HEK293 (cell line): ENCODE data around the gene RAB3GAP2.

Source experiments
- CTCF ChIA-PET: fragments of 350-600 bp; formaldehyde crosslinking; extraction: SDS; loops from one replicate; lab custom pipeline; 2021; ENCODE audit warnings: antibody characterized with exemption; lab: Yijun Ruan, JAX
- POLR2A ChIA-PET: fragments of 300-600 bp; formaldehyde crosslinking; extraction: SDS; loops from one replicate; lab custom pipeline; 2020; ENCODE audit warnings: antibody characterized with exemption, inconsistent platforms; lab: Yijun Ruan, JAX
- H3K27ac ChIP-seq: fragments of 200-500 bp; sonication (Bioruptor generic); 2 replicates; pipeline ENCODE4 v1.5.1; 2014; ENCODE audit warnings: low read depth, low read length, control low read depth, inconsistent platforms; ENCODE audit errors: extremely low read depth
- H3K36me3 ChIP-seq, 2 experiments: fragments of 200-500 bp in 1 of 2; sonication (Bioruptor generic) in 1 of 2; 1 replicate in 1 of 2; 2 replicates in 1 of 2; pipeline ENCODE4 v1.5.1; 2014 to 2017; ENCODE audit warnings: inconsistent platforms in 2 of 2, low read length in 2 of 2; ENCODE audit not compliant: control insufficient read depth in 2 of 2, insufficient read depth in 1 of 2
- H3K4me1 ChIP-seq: fragments of 200-500 bp; sonication (Bioruptor generic); 2 replicates; pipeline ENCODE4 v1.5.1; 2014; ENCODE audit warnings: mild to moderate bottlenecking, low read length, inconsistent platforms; ENCODE audit not compliant: control insufficient read depth, insufficient read depth
- H3K4me3 ChIP-seq: 2 replicates; pipeline ENCODE4 v1.5.1; 2011; ENCODE audit warnings: low read depth, mild to moderate bottlenecking, control low read depth, low read length, moderate library complexity
- H3K9me3 ChIP-seq: fragments of 200-500 bp; sonication (Bioruptor generic); 2 replicates; pipeline ENCODE4 v1.5.1; 2014; ENCODE audit warnings: low read depth, low read length, inconsistent platforms; ENCODE audit not compliant: control insufficient read depth, insufficient read depth
- GLIS1 ChIP-seq: fragments of 450-650 bp; formaldehyde crosslinking; IDR thresholded peaks from 2 replicates; pipeline ENCODE4 v1.5.1; 2016; ENCODE audit warnings: missing biosample characterization, missing genetic modification characterization
- HOXA7 ChIP-seq: sonication (generic); formaldehyde crosslinking; IDR thresholded peaks from 2 replicates; pipeline ENCODE4 v1.8.1; 2022; ENCODE audit warnings: missing genetic modification reagents, borderline replicate concordance
- KLF8 ChIP-seq: fragments of 450-650 bp; formaldehyde crosslinking; IDR thresholded peaks from 2 replicates; pipeline ENCODE4 v1.5.1; 2016; ENCODE audit warnings: missing biosample characterization, missing genetic modification characterization
- SCRT2 ChIP-seq: fragments of 450-650 bp; formaldehyde crosslinking; IDR thresholded peaks from 2 replicates; pipeline ENCODE4 v1.5.1; 2016; ENCODE audit warnings: missing biosample characterization, missing genetic modification characterization
- WT1 ChIP-seq: fragments of 450-650 bp; formaldehyde crosslinking; IDR thresholded peaks from 2 replicates; pipeline ENCODE4 v1.5.1; 2016; ENCODE audit warnings: missing biosample characterization, missing genetic modification characterization
- YY2 ChIP-seq: fragments of 450-650 bp; formaldehyde crosslinking; IDR thresholded peaks from 2 replicates; pipeline ENCODE4 v1.5.1; 2016; ENCODE audit warnings: missing biosample characterization, missing genetic modification characterization
- ZBTB48 ChIP-seq: fragments of 450-650 bp; formaldehyde crosslinking; IDR thresholded peaks from 2 replicates; pipeline ENCODE4 v1.5.1; 2016; ENCODE audit warnings: missing biosample characterization, missing genetic modification characterization
- ZFP37 ChIP-seq: fragments of 450-650 bp; formaldehyde crosslinking; IDR thresholded peaks from 2 replicates; pipeline ENCODE4 v1.5.1; 2016; ENCODE audit warnings: missing biosample characterization, missing genetic modification characterization
- ZNF157 ChIP-seq: fragments of 450-650 bp; formaldehyde crosslinking; IDR thresholded peaks from 2 replicates; pipeline ENCODE4 v1.5.1; 2016; ENCODE audit warnings: missing biosample characterization, missing genetic modification characterization
- ZNF324 ChIP-seq: fragments of 450-650 bp; formaldehyde crosslinking; IDR thresholded peaks from 2 replicates; pipeline ENCODE4 v1.5.1; 2016; ENCODE audit warnings: missing biosample characterization, missing genetic modification characterization
- ZNF394 ChIP-seq: fragments of 450-650 bp; formaldehyde crosslinking; IDR thresholded peaks from 2 replicates; pipeline ENCODE4 v1.5.1; 2016; ENCODE audit warnings: missing biosample characterization, missing genetic modification characterization, mild to moderate bottlenecking, moderate library complexity, borderline replicate concordance
- ZNF426 ChIP-seq: fragments of 450-650 bp; formaldehyde crosslinking; IDR thresholded peaks from 2 replicates; pipeline ENCODE4 v1.5.1; 2017; ENCODE audit warnings: missing biosample characterization, missing genetic modification characterization, mild to moderate bottlenecking, inconsistent platforms, moderate library complexity
- ZNF433 ChIP-seq: fragments of 450-650 bp; formaldehyde crosslinking; IDR thresholded peaks from 2 replicates; pipeline ENCODE4 v1.5.1; 2016; ENCODE audit warnings: missing biosample characterization, missing genetic modification characterization, low read depth
- ZNF544 ChIP-seq: fragments of 450-650 bp; formaldehyde crosslinking; IDR thresholded peaks from 2 replicates; pipeline ENCODE4 v1.5.0; 2017; ENCODE audit warnings: missing biosample characterization, missing genetic modification characterization
- ZNF548 ChIP-seq: fragments of 450-650 bp; formaldehyde crosslinking; IDR thresholded peaks from 2 replicates; pipeline ENCODE4 v1.5.1; 2016; ENCODE audit warnings: missing biosample characterization, missing genetic modification characterization
- ZNF610 ChIP-seq: fragments of 450-650 bp; formaldehyde crosslinking; IDR thresholded peaks from 2 replicates; pipeline ENCODE4 v1.5.1; 2016; ENCODE audit warnings: missing biosample characterization, missing genetic modification characterization, borderline replicate concordance
- ZSCAN23 ChIP-seq: fragments of 450-650 bp; formaldehyde crosslinking; IDR thresholded peaks from 2 replicates; pipeline ENCODE4 v1.5.1; 2016; ENCODE audit warnings: missing biosample characterization, missing genetic modification characterization
- TF ChIP-seq, protein P1 (sequence below): fragments of 450-650 bp; formaldehyde crosslinking; IDR thresholded peaks from 2 replicates; pipeline ENCODE4 v1.5.1; 2017; ENCODE audit warnings: missing biosample characterization, missing genetic modification characterization
- TF ChIP-seq, protein P2 (sequence below): fragments of 450-650 bp; IDR thresholded peaks from 2 replicates; pipeline ENCODE4 v1.5.1; 2018; ENCODE audit warnings: missing biosample characterization, missing genetic modification characterization
- TF ChIP-seq, protein P3 (sequence below): fragments of 450-650 bp; formaldehyde crosslinking; IDR thresholded peaks from 2 replicates; pipeline ENCODE4 v1.5.1; 2017; ENCODE audit warnings: missing biosample characterization, missing genetic modification characterization
- TF ChIP-seq, protein P4 (sequence below): fragments of 450-650 bp; formaldehyde crosslinking; optimal IDR thresholded peaks from 2 replicates; pipeline ENCODE3; 2016; ENCODE audit warnings: missing biosample characterization, mild to moderate bottlenecking, missing genetic modification characterization
- TF ChIP-seq, protein P5 (sequence below): fragments of 450-650 bp; formaldehyde crosslinking; IDR thresholded peaks from 2 replicates; pipeline ENCODE4 v1.5.1; 2016; ENCODE audit warnings: missing biosample characterization, missing genetic modification characterization
- TF ChIP-seq, protein P6 (sequence below): fragments of 450-650 bp; IDR thresholded peaks from 2 replicates; pipeline ENCODE4 v1.5.1; 2018; ENCODE audit warnings: missing biosample characterization, mild to moderate bottlenecking, missing genetic modification characterization
- TF ChIP-seq, protein P7 (sequence below): fragments of 450-650 bp; formaldehyde crosslinking; IDR thresholded peaks from 2 replicates; pipeline ENCODE4 v1.5.1; 2016; ENCODE audit warnings: missing biosample characterization, missing genetic modification characterization
- TF ChIP-seq, protein P8 (sequence below): fragments of 450-650 bp; formaldehyde crosslinking; IDR thresholded peaks from 2 replicates; pipeline ENCODE4 v1.5.1; 2016; ENCODE audit warnings: missing biosample characterization, missing genetic modification characterization

Gene RAB3GAP2

DNA sequence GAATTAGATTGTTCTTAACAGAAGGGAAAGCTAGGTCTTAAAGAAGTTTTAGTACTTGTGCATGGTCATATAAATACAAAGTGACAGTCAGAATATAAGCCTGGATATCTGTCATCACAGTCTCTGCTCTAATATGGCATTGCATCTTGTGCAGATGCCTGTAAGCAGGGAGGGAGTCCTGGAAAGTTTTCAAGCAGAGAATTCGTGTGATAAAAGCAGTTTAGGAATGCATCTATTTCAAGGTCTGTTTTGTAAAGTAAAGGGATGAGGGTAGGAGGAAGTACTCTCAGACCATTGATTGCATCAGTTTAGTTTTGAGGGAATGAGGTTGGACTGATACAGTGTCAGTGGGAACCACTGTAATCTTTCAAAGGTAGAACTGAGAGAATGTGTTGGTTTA, 147.7 kb downstream of the RAB3GAP2 start:
- POLR2A ChIA-PET = no interaction called here
- H3K4me1 ChIP-seq = no peaks in the 10 kb centered on the region

DNA sequence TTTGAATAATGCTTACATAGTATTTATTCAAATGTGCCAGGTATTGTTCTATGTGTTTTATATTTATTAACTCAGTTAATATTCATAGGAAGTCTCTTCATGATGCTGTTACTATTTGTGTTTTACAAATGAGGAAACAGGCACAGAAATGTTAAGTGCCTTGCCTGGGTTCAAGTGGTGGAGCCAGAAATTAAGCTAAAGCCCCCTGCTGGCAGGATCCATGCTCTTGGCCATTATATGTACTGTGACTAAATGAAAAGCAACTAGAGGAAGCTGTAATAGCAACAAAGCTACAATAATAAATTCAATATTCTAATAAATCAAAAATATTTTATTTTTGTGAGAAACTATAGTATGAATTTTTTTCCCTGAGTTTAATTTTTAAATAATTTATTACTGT, 148.4 kb downstream of the RAB3GAP2 start:
- Histone ChIP-seq H3K9me3 (no peaks in the 10 kb centered on the region), H3K4me3 (no peak overlapping the region), H3K4me1 (no peaks in the 10 kb centered on the region), H3K27ac (no peak overlapping the region), H3K36me3 (peaks cover 10 to 40% of the 10 kb centered on the region in 2 experiments)
- ChIA-PET CTCF (interaction anchor here (0.6 to 2.0 kb wide), 5 partner anchors 10 to 86 kb away, joined by 3 to 7 read pairs (median 5); no protein-coding TSS in a partner anchor), POLR2A (interaction anchor here (0.8 kb wide), 1 partner anchor 13 kb away, joined by 3 read pairs; no protein-coding TSS in a partner anchor)
- no peak for TF ChIP-seq ZBTB48 (tag by site-specific recombination)
- TF ChIP-seq ZFP37 (tag by site-specific recombination) = no peak
- TF ChIP-seq ZNF394 (tag by site-specific recombination) = no peak
- TF ChIP-seq ZSCAN23 = no peak
- TF ChIP-seq, protein P1, sequence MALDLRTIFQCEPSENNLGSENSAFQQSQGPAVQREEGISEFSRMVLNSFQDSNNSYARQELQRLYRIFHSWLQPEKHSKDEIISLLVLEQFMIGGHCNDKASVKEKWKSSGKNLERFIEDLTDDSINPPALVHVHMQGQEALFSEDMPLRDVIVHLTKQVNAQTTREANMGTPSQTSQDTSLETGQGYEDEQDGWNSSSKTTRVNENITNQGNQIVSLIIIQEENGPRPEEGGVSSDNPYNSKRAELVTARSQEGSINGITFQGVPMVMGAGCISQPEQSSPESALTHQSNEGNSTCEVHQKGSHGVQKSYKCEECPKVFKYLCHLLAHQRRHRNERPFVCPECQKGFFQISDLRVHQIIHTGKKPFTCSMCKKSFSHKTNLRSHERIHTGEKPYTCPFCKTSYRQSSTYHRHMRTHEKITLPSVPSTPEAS (tag by site-specific recombination) = no peak
- TF ChIP-seq, protein P2, sequence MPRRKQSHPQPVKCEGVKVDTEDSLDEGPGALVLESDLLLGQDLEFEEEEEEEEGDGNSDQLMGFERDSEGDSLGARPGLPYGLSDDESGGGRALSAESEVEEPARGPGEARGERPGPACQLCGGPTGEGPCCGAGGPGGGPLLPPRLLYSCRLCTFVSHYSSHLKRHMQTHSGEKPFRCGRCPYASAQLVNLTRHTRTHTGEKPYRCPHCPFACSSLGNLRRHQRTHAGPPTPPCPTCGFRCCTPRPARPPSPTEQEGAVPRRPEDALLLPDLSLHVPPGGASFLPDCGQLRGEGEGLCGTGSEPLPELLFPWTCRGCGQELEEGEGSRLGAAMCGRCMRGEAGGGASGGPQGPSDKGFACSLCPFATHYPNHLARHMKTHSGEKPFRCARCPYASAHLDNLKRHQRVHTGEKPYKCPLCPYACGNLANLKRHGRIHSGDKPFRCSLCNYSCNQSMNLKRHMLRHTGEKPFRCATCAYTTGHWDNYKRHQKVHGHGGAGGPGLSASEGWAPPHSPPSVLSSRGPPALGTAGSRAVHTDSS = no peak
- TF ChIP-seq, protein P3, sequence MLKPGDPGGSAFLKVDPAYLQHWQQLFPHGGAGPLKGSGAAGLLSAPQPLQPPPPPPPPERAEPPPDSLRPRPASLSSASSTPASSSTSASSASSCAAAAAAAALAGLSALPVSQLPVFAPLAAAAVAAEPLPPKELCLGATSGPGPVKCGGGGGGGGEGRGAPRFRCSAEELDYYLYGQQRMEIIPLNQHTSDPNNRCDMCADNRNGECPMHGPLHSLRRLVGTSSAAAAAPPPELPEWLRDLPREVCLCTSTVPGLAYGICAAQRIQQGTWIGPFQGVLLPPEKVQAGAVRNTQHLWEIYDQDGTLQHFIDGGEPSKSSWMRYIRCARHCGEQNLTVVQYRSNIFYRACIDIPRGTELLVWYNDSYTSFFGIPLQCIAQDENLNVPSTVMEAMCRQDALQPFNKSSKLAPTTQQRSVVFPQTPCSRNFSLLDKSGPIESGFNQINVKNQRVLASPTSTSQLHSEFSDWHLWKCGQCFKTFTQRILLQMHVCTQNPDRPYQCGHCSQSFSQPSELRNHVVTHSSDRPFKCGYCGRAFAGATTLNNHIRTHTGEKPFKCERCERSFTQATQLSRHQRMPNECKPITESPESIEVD (tag by site-specific recombination) = no peak
- TF ChIP-seq GLIS1 (tag by site-specific recombination) = no peak
- TF ChIP-seq YY2 = no peak
- no peak for TF ChIP-seq ZNF157 (tag by site-specific recombination)
- no peak for TF ChIP-seq KLF8 (tag by site-specific recombination)
- TF ChIP-seq, protein P4, sequence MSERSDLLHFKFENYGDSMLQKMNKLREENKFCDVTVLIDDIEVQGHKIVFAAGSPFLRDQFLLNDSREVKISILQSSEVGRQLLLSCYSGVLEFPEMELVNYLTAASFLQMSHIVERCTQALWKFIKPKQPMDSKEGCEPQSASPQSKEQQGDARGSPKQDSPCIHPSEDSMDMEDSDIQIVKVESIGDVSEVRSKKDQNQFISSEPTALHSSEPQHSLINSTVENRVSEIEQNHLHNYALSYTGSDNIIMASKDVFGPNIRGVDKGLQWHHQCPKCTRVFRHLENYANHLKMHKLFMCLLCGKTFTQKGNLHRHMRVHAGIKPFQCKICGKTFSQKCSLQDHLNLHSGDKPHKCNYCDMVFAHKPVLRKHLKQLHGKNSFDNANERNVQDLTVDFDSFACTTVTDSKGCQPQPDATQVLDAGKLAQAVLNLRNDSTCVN (tag by site-specific recombination) = no peak

More for the DNA sequence above, 147.7 kb downstream of the RAB3GAP2 start:
- CTCF ChIA-PET = interaction anchor here (0.6 to 2.0 kb wide), 4 partner anchors 11 to 86 kb away, joined by 3 to 7 read pairs (median 6); no protein-coding TSS in a partner anchor
- Histone ChIP-seq H3K9me3 (no peaks in the 10 kb centered on the region), H3K27ac (no peak overlapping the region), H3K36me3 (peaks cover 15 to 44% of the 10 kb centered on the region in 2 experiments), H3K4me3 (no peak overlapping the region)
- no peak for TF ChIP-seq ZNF548 (tag by site-specific recombination)
- no peak for TF ChIP-seq WT1 (tag by site-specific recombination)
- TF ChIP-seq, protein P5, sequence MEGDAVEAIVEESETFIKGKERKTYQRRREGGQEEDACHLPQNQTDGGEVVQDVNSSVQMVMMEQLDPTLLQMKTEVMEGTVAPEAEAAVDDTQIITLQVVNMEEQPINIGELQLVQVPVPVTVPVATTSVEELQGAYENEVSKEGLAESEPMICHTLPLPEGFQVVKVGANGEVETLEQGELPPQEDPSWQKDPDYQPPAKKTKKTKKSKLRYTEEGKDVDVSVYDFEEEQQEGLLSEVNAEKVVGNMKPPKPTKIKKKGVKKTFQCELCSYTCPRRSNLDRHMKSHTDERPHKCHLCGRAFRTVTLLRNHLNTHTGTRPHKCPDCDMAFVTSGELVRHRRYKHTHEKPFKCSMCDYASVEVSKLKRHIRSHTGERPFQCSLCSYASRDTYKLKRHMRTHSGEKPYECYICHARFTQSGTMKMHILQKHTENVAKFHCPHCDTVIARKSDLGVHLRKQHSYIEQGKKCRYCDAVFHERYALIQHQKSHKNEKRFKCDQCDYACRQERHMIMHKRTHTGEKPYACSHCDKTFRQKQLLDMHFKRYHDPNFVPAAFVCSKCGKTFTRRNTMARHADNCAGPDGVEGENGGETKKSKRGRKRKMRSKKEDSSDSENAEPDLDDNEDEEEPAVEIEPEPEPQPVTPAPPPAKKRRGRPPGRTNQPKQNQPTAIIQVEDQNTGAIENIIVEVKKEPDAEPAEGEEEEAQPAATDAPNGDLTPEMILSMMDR (tag by site-specific recombination) = no peak
- TF ChIP-seq HOXA7 (CRISPR knock-in tag) = no peak
- TF ChIP-seq ZNF610 = no peak
- TF ChIP-seq ZNF544 (tag by site-specific recombination) = no peak
- TF ChIP-seq ZNF426 (tag by site-specific recombination) = no peak
- TF ChIP-seq, protein P6, sequence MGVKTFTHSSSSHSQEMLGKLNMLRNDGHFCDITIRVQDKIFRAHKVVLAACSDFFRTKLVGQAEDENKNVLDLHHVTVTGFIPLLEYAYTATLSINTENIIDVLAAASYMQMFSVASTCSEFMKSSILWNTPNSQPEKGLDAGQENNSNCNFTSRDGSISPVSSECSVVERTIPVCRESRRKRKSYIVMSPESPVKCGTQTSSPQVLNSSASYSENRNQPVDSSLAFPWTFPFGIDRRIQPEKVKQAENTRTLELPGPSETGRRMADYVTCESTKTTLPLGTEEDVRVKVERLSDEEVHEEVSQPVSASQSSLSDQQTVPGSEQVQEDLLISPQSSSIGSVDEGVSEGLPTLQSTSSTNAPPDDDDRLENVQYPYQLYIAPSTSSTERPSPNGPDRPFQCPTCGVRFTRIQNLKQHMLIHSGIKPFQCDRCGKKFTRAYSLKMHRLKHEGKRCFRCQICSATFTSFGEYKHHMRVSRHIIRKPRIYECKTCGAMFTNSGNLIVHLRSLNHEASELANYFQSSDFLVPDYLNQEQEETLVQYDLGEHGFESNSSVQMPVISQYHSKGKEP (tag by site-specific recombination) = no peak
- TF ChIP-seq ZNF324 (tag by site-specific recombination) = no peak
- TF ChIP-seq ZNF433 (tag by site-specific recombination) = no peak
- TF ChIP-seq SCRT2 (tag by site-specific recombination) = no peak
- TF ChIP-seq, protein P7, sequence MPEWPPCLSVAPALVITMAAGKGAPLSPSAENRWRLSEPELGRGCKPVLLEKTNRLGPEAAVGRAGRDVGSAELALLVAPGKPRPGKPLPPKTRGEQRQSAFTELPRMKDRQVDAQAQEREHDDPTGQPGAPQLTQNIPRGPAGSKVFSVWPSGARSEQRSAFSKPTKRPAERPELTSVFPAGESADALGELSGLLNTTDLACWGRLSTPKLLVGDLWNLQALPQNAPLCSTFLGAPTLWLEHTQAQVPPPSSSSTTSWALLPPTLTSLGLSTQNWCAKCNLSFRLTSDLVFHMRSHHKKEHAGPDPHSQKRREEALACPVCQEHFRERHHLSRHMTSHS (tag by site-specific recombination) = no peak
- TF ChIP-seq, protein P8, sequence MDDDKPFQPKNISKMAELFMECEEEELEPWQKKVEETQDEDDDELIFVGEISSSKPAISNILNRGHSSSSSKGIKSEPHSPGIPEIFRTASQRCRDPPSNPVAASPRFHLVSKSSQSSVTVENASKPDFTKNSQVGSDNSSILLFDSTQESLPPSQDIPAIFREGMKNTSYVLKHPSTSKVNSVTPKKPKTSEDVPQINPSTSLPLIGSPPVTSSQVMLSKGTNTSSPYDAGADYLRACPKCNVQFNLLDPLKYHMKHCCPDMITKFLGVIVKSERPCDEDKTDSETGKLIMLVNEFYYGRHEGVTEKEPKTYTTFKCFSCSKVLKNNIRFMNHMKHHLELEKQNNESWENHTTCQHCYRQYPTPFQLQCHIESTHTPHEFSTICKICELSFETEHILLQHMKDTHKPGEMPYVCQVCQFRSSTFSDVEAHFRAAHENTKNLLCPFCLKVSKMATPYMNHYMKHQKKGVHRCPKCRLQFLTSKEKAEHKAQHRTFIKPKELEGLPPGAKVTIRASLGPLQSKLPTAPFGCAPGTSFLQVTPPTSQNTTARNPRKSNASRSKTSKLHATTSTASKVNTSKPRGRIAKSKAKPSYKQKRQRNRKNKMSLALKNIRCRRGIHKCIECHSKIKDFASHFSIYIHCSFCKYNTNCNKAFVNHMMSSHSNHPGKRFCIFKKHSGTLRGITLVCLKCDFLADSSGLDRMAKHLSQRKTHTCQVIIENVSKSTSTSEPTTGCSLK = no peak
